ENCODE results near the gene TST. TPM values are rescaled to one million over a fixed set of nuclear protein-coding genes. Genes with fewer than 3 reads are reported as not detected.

TST gene
- total and polyA plus RNA-seq, 2 experiments from 2014 or later: 17.2 to 44.5 TPM

- TF ChIP-seq EZH2phosphoT487 (IDR thresholded peaks at IDR 0.05; ENCODE audit: insufficient read depth, low read depth): no peak
- no peak for TF ChIP-seq EZH2 (IDR thresholded peaks at IDR 0.05; ENCODE audit: insufficient read depth, poor library complexity, severe bottlenecking)
- Histone ChIP-seq H4K20me1 (ENCODE audit: insufficient read depth) (no peaks in the 10 kb centered on the region), H3K4me2 (ENCODE audit: unreplicated experiment) (no peak overlapping the region), H2AFZ (no peak overlapping the region), H3K9me3 (ENCODE audit: low read depth) (no peaks in the 10 kb centered on the region), H3F3A (ENCODE audit: insufficient read depth) (peaks cover 7% of the 10 kb centered on the region; the same call in 1 of the 2 replicates), H3K79me2 (ENCODE audit: insufficient read depth) (no peaks in the 10 kb centered on the region), H3K4me1 (ENCODE audit: insufficient read depth) (peaks cover 17% of the 10 kb centered on the region), H3K27ac (no peak overlapping the region), H3K9ac (no peak overlapping the region), H3K4me3 (no peak overlapping the region), H3K9me2 (ENCODE audit: insufficient read depth) (no peaks in the 10 kb centered on the region), H3K27me3 (replicated peaks; ENCODE audit: insufficient read depth) (no peaks in the 10 kb centered on the region), H3K36me3 (ENCODE audit: low read depth) (peaks cover 2% of the 10 kb centered on the region; the same call in 1 of the 2 replicates)
- DNase-seq: no peak
- WGBS, 2 experiments (ENCODE audit: low coverage in 1 of 2, low lambda C conversion rate in 2 of 2, missing lambda C conversion rate in 2 of 2): 96 to 97% methylated on average over 20 of the region's 20 CpGs
- in situ Hi-C loops (cut with MboI): no loop called here
These were observed 35.5 kb upstream of the TST start for GRCh38 chr22:37054600-37055365.

DNA sequence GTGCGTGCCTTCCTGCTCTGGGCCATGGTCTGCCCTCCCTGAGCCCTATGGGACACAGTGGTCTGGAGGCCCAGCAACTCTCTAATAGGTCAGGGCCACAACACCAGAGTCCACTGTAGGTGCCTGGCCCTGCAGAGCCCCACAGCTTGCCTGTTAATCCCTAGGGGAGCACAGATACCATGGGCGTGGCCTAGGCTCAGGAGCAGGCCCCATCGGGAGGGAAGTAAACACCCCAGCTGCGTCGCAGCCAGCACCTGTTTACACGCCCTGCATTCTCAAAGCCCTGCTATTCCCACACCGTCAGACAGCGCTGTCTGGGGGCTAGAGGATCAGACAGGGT, 34.8 kb upstream of the TST start:
- no peak for DNase-seq
- Histone ChIP-seq H3K9me3 (ENCODE audit: low read depth) (no peaks in the 10 kb centered on the region), H3K4me1 (ENCODE audit: insufficient read depth) (peaks cover 17% of the 10 kb centered on the region), H4K20me1 (ENCODE audit: insufficient read depth) (no peaks in the 10 kb centered on the region), H3K4me2 (ENCODE audit: unreplicated experiment) (peak overlapping the region; percentile 74), H3K9ac (no peak overlapping the region), H3K27ac (peak overlapping the region; percentile 41), H2AFZ (no peak overlapping the region), H3F3A (ENCODE audit: insufficient read depth) (peaks cover 7% of the 10 kb centered on the region; the same call in 1 of the 2 replicates), H3K9me2 (ENCODE audit: insufficient read depth) (no peaks in the 10 kb centered on the region), H3K79me2 (ENCODE audit: insufficient read depth) (no peaks in the 10 kb centered on the region), H3K36me3 (ENCODE audit: low read depth) (peaks cover 2% of the 10 kb centered on the region; the same call in 1 of the 2 replicates), H3K27me3 (replicated peaks; ENCODE audit: insufficient read depth) (no peaks in the 10 kb centered on the region), H3K4me3 (no peak overlapping the region)
- in situ Hi-C loops (cut with MboI): no loop called here
- no peak for TF ChIP-seq EZH2 (IDR thresholded peaks at IDR 0.05; ENCODE audit: insufficient read depth, poor library complexity, severe bottlenecking)
- no peak for TF ChIP-seq EZH2phosphoT487 (IDR thresholded peaks at IDR 0.05; ENCODE audit: insufficient read depth, low read depth)
- WGBS, 2 experiments (ENCODE audit: low coverage in 1 of 2, low lambda C conversion rate in 2 of 2, missing lambda C conversion rate in 2 of 2): 90 to 93% methylated on average over 8 of the region's 8 CpGs

- Histone ChIP-seq H3K27ac (peak overlapping the region; percentile 41), H4K20me1 (ENCODE audit: insufficient read depth) (no peaks in the 10 kb centered on the region), H3F3A (ENCODE audit: insufficient read depth) (peaks cover 7% of the 10 kb centered on the region; the same call in 1 of the 2 replicates), H3K9ac (peak overlapping the region; percentile 78), H3K36me3 (ENCODE audit: low read depth) (peaks cover 2% of the 10 kb centered on the region; the same call in 1 of the 2 replicates), H3K4me2 (ENCODE audit: unreplicated experiment) (peak overlapping the region; percentile 74), H3K4me1 (ENCODE audit: insufficient read depth) (peaks cover 17% of the 10 kb centered on the region), H3K27me3 (replicated peaks; ENCODE audit: insufficient read depth) (no peaks in the 10 kb centered on the region), H3K79me2 (ENCODE audit: insufficient read depth) (no peaks in the 10 kb centered on the region), H3K9me3 (ENCODE audit: low read depth) (no peaks in the 10 kb centered on the region), H2AFZ (0 out of 2 replicates have a peak overlapping the region, but pooled peaks have one; percentile 13), H3K4me3 (peak overlapping the region; percentile 75), H3K9me2 (ENCODE audit: insufficient read depth) (no peaks in the 10 kb centered on the region)
- 24 to 27% methylated on average over 16 of the region's 16 CpGs for WGBS, 2 experiments (ENCODE audit: low coverage in 1 of 2, low lambda C conversion rate in 2 of 2, missing lambda C conversion rate in 2 of 2)
- in situ Hi-C loops (cut with MboI): no loop called here
- TF ChIP-seq EZH2 (IDR thresholded peaks at IDR 0.05; ENCODE audit: insufficient read depth, poor library complexity, severe bottlenecking) (no peak), EZH2phosphoT487 (IDR thresholded peaks at IDR 0.05; ENCODE audit: insufficient read depth, low read depth) (no peak)
- peak; percentile 86 for DNase-seq
These were observed 34.2 kb upstream of the TST start for GRCh38 chr22:37053310-37054055.

DNA sequence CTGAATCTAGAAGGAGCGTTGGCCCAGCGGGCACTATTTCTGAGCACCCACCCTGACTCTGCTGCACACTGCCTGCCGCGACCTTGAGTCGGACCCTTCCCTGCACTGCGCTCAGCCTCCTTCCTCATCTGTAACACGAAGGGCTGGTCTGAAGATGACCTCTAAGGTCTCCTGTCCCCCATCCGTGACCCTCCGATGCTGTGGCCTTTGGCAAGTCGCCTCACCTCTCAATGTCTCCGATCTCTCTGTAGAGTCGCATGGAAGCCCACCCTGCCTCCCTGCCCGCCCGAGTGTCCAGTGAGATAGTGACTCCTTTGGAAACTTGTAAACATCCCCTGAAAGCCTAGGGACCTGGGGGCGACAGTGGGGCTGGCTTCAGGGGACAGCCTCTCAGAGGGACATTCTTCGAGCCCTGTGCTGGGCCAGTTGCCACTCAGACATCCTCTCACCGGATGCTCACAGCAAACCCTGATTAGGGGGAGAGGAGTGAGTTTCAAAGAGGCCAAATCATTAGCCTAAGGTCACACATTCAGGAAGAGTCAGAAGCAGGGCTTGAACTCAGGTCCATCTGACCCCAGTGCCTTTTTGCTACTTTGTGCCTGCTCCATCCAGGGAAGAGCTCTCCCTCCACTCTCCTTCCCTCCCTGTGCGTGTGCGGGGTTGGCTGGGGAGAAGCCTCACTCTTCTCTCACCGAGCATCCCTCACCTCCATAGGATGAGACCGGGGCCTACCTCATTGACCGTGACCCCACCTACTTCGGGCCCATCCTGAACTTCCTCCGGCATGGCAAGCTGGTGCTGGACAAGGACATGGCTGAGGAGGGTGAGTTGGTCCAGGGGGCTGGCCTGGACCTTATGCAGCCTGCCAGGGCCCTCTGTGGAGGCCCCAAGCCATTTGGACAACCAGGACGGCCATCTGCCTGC, 33.4 kb upstream of the TST start:
- peak overlapping the region; percentile 74 for H3K4me2 ChIP-seq (ENCODE audit: unreplicated experiment)
- H4K20me1 ChIP-seq (ENCODE audit: insufficient read depth): no peaks in the 10 kb centered on the region
- H3K9ac ChIP-seq: peak overlapping the region; percentile 78
- H3K4me1 ChIP-seq (ENCODE audit: insufficient read depth): peaks cover 17% of the 10 kb centered on the region
- peaks cover 7% of the 10 kb centered on the region; the same call in 1 of the 2 replicates for H3F3A ChIP-seq (ENCODE audit: insufficient read depth)
- H3K9me3 ChIP-seq (ENCODE audit: low read depth): no peaks in the 10 kb centered on the region
- DNase-seq: no peak
- H3K27ac ChIP-seq: peak overlapping the region; percentile 41
- H3K9me2 ChIP-seq (ENCODE audit: insufficient read depth): no peaks in the 10 kb centered on the region
- peak overlapping the region; percentile 79; the same call in 1 of the 2 replicates for H2AFZ ChIP-seq
- H3K27me3 ChIP-seq (replicated peaks; ENCODE audit: insufficient read depth): no peaks in the 10 kb centered on the region
- in situ Hi-C loops (cut with MboI): no loop called here
- 56 to 60% methylated on average over 25 of the region's 25 CpGs for WGBS, 2 experiments (ENCODE audit: low coverage in 1 of 2, low lambda C conversion rate in 2 of 2, missing lambda C conversion rate in 2 of 2)
- peak overlapping the region; percentile 75 for H3K4me3 ChIP-seq
- no peaks in the 10 kb centered on the region for H3K79me2 ChIP-seq (ENCODE audit: insufficient read depth)
- TF ChIP-seq EZH2phosphoT487 (IDR thresholded peaks at IDR 0.05; ENCODE audit: insufficient read depth, low read depth) (no peak), EZH2 (IDR thresholded peaks at IDR 0.05; ENCODE audit: insufficient read depth, poor library complexity, severe bottlenecking) (no peak)
- peaks cover 2% of the 10 kb centered on the region; the same call in 1 of the 2 replicates for H3K36me3 ChIP-seq (ENCODE audit: low read depth)
